ENCODE measurements around the gene HEMGN. TPM values are rescaled to one million over a fixed set of nuclear protein-coding genes. Genes with fewer than 3 reads are reported as not detected.

Gene HEMGN
- total RNA-seq, 2 donors from 2014 or later = 1.4 TPM; not detected in 1

DNA sequence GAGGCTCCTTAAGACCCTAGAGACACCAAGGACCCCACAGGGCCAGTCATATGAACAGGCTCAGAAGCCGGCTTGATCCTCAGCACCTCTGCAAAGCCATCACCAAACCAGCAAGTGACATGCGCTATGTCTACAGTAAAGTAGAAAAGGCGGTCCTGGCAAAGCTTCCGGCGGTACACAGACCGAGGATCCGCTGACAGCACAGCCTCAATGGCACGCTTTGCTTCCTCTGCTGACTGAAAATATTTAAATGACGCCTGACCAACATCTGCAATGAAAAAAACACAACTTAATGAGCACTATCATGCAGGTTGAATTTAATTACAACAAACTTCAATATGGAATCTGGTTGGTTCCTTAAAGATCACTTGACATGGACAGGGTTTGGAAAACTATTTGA lies 33.2 kb downstream of the HEMGN start:
- 92% methylated on average over 9 of the region's 9 CpGs for WGBS
- intact Hi-C loops (cut with DNase I) = no loop called here
- TF ChIP-seq POLR2A (IDR thresholded peaks at IDR 0.05) = no peak
- TF ChIP-seq POLR2AphosphoS5 (IDR thresholded peaks at IDR 0.05) = no peak
- TF ChIP-seq, protein P1, sequence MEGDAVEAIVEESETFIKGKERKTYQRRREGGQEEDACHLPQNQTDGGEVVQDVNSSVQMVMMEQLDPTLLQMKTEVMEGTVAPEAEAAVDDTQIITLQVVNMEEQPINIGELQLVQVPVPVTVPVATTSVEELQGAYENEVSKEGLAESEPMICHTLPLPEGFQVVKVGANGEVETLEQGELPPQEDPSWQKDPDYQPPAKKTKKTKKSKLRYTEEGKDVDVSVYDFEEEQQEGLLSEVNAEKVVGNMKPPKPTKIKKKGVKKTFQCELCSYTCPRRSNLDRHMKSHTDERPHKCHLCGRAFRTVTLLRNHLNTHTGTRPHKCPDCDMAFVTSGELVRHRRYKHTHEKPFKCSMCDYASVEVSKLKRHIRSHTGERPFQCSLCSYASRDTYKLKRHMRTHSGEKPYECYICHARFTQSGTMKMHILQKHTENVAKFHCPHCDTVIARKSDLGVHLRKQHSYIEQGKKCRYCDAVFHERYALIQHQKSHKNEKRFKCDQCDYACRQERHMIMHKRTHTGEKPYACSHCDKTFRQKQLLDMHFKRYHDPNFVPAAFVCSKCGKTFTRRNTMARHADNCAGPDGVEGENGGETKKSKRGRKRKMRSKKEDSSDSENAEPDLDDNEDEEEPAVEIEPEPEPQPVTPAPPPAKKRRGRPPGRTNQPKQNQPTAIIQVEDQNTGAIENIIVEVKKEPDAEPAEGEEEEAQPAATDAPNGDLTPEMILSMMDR (IDR thresholded peaks at IDR 0.05) = no peak
- H3K4me3 ChIP-seq = no peak overlapping the region
- no peaks in the 10 kb centered on the region for H3K27me3 ChIP-seq (replicated peaks; ENCODE audit: insufficient read depth)
- no peaks in the 10 kb centered on the region for H3K4me1 ChIP-seq (replicated peaks)
- no peak for DNase-seq (ENCODE audit: low spot score)
- H3K27ac ChIP-seq = no peak overlapping the region
- H3K9me3 ChIP-seq = no peaks in the 10 kb centered on the region
- no peaks in the 10 kb centered on the region for H3K36me3 ChIP-seq

DNA sequence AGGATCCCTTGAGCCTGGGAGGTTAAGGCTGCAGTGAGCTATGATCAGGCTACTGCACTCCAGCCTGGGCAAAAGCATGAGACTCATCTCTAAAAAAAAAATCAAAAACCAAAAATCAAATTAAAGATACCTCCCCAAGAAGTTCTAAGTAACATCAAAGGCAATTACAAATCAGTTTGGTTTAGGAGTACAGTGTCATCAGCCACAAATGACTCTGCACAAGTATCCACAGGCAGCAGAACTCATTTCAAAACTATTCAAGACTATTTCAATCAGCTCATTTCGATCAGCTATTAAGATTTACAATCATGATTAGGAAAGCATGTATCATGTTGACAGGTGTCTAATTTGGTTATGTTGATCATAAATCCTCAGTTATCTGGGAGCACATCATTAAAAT lies 34.8 kb downstream of the HEMGN start:
- no peaks in the 10 kb centered on the region for H3K27me3 ChIP-seq (replicated peaks; ENCODE audit: insufficient read depth)
- H3K4me3 ChIP-seq = no peak overlapping the region
- WGBS = 50% methylated on average over 1 of the region's 1 CpG
- H3K27ac ChIP-seq = no peak overlapping the region
- TF ChIP-seq POLR2A (IDR thresholded peaks at IDR 0.05) = no peak
- TF ChIP-seq, protein P1 (IDR thresholded peaks at IDR 0.05) = no peak
- TF ChIP-seq POLR2AphosphoS5 (IDR thresholded peaks at IDR 0.05) = no peak
- intact Hi-C loops (cut with DNase I) = no loop called here
- H3K36me3 ChIP-seq = no peaks in the 10 kb centered on the region
- H3K9me3 ChIP-seq = no peaks in the 10 kb centered on the region
- DNase-seq (ENCODE audit: low spot score) = no peak
- no peaks in the 10 kb centered on the region for H3K4me1 ChIP-seq (replicated peaks)

DNA sequence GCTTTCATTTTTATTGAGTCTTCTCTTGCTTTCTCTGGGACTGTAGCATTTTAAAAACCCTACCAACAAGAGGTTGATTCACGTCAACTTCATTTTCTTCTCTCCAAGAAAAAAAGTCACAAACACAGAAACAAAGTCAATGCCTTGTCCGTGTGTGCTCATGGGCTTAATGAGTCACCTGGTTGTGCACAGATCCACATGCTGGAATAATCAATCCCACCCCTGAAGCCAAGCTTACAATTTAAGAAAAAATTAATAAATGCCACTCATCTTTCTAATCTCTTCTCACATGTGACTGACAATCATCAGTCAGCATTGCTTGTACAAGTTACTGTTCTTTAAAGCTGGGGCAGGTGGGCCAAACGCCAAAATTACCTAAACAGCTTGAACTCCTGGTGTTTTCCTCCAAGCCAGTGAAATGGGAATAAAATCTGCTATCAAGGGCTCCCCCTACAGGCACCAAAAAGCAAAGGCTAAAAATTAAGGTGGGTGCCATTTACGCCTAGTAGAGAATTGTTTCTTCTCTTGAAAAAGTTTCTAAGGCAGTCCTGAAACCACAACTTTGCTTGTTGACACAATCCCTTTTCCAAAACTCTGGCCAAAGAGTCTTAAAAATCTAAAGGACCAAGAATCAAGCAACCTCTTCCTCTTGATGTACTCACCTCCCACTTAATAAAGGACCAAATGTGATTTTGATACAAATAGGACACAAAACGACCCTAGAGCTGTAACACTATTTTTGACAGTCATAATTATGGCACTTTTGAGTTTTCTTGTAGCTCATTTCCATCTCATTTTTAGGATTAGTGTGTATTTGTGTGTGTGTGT lies 37.0 kb downstream of the HEMGN start:
- H3K27me3 ChIP-seq (replicated peaks; ENCODE audit: insufficient read depth) = no peaks in the 10 kb centered on the region
- no peaks in the 10 kb centered on the region for H3K9me3 ChIP-seq
- no peaks in the 10 kb centered on the region for H3K36me3 ChIP-seq
- TF ChIP-seq POLR2A (IDR thresholded peaks at IDR 0.05) = no peak
- TF ChIP-seq, protein P1 (IDR thresholded peaks at IDR 0.05) = peak; percentile 22 to 67 (median 51)
- DNase-seq (ENCODE audit: low spot score) = no peak
- WGBS = 51% methylated on average over 5 of the region's 5 CpGs
- H3K4me3 ChIP-seq = no peak overlapping the region
- H3K27ac ChIP-seq = no peak overlapping the region
- H3K4me1 ChIP-seq (replicated peaks) = no peaks in the 10 kb centered on the region
- intact Hi-C loops (cut with DNase I) = loop anchor here (2.0 kb wide), 1 partner anchor 194 kb away; no protein-coding TSS in a partner anchor

DNA sequence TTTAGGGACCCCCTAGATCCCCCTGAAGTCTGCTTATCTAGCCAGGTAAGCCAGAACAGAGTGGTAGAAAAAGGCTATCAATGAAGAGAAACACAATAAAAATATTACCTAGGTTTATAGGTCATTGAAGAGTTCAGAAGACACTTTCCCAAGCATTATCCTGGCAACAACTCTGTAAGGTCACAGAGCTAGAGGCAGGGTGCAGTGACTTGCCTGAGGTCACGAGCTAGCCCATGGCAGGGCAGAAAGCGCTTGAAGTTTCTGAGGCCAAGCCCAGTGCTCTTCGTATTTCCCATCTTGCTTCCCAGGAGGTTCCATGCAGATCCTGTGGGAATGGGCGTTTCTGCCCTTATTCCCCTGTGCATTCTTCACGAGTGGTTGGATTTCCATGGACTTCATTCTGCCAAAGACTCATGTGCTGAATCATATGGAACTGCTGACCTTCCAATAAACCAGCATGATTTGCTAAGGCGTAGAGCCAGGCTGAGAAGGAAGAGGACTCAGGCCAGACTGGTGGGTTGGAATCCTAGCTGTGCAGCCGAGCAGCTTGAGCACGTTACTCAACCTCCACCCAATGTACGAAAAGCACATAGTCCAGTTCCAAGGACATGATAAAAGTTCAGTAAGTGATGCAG lies 37.8 kb downstream of the HEMGN start:
- H3K36me3 ChIP-seq = no peaks in the 10 kb centered on the region
- no peaks in the 10 kb centered on the region for H3K4me1 ChIP-seq (replicated peaks)
- H3K27ac ChIP-seq = no peak overlapping the region
- DNase-seq (ENCODE audit: low spot score) = no peak
- no peaks in the 10 kb centered on the region for H3K9me3 ChIP-seq
- no peak overlapping the region for H3K4me3 ChIP-seq
- WGBS = 85% methylated on average over 9 of the region's 9 CpGs
- no peak for TF ChIP-seq POLR2A (IDR thresholded peaks at IDR 0.05)
- TF ChIP-seq POLR2AphosphoS5 (IDR thresholded peaks at IDR 0.05) = no peak
- TF ChIP-seq, protein P1 (IDR thresholded peaks at IDR 0.05) = no peak
- intact Hi-C loops (cut with DNase I) = loop anchor here (2.0 kb wide), 1 partner anchor 193 kb away; no protein-coding TSS in a partner anchor
- H3K27me3 ChIP-seq (replicated peaks; ENCODE audit: insufficient read depth) = no peaks in the 10 kb centered on the region
